SW480 (cell line): ENCODE measurements around the gene OR7A10.
"Not testable (repeated sequence)": the region's sequence is repeated elsewhere in the genome, so short reads cannot be mapped to it uniquely, and the experiment has no call there.

Experiments used
- DNase-seq: peaks from one replicate; pipeline ENCODE4 v3.0.0-alpha.2; 2016; ENCODE audit warnings: low spot score

Gene OR7A10

GRCh38 chr19:14795078-14795721, 53.5 kb downstream of the OR7A10 start:
- DNase-seq, result no peak

- not testable (repeated sequence) for DNase-seq
These were observed 56.5 kb downstream of the OR7A10 start for GRCh38 chr19:14792250-14792649.
